ENCODE results near the gene ANKEF1.

- no peak for TF ChIP-seq CTCF (IDR thresholded peaks at IDR 0.05; ENCODE audit: low read depth, low read length)
- no peak for TF ChIP-seq POLR2A (IDR thresholded peaks at IDR 0.05; ENCODE audit: extremely low read depth, insufficient read length)
- no peak for TF ChIP-seq MYC (IDR thresholded peaks at IDR 0.05; ENCODE audit: low read depth, low read length)
Observed at GRCh38 chr20:10007158-10007557, 27.6 kb upstream of the ANKEF1 start.
